Thyroid gland (tissue), 4 donors: Measurements from ENCODE around the gene P4HA1. TPM values are rescaled to one million over a fixed set of nuclear protein-coding genes. Genes with fewer than 3 reads are reported as not detected.

ENCODE experiments used
- DNase-seq, 2 donors: peaks; one replicate each; pipeline ENCODE4 v3.0.0-alpha.2; 2019
- H3K27ac ChIP-seq, 3 donors: fragments of 200-600 bp; sonication (generic); 1 replicate in 2 of 3; 2 replicates in 1 of 3; pipeline ENCODE4 v1.5.1; 2016 to 2019; ENCODE audit warnings: mild to moderate bottlenecking in 1 of 3, moderate library complexity in 1 of 3
- H3K27me3 ChIP-seq: fragments of 200-600 bp; sonication (generic); one replicate; pipeline ENCODE4 v1.5.1; 2019
- H3K36me3 ChIP-seq, 2 donors: fragments of 200-600 bp; sonication (generic); one replicate each; pipeline ENCODE4 v1.5.1; 2016 to 2019
- H3K4me1 ChIP-seq, 2 donors: fragments of 200-600 bp; sonication (generic); one replicate each; pipeline ENCODE4 v1.5.1; 2017 to 2019
- H3K4me3 ChIP-seq, 3 donors: fragments of 200-600 bp; sonication (generic); replicated peaks in 1 of 3; 1 replicate in 2 of 3; 2 replicates in 1 of 3; pipeline ENCODE4 v1.5.1; 2016; ENCODE audit warnings: mild to moderate bottlenecking in 1 of 3
- H3K9me3 ChIP-seq: fragments of 200-600 bp; sonication (generic); one replicate; pipeline ENCODE4 v1.5.1; 2017
- CTCF ChIP-seq, 6 experiments: fragments of 200-600 bp in 3 of 6; fragments of 450-650 bp in 3 of 6; sonication (generic) in 3 of 6; IDR thresholded peaks; one replicate each; pipeline ENCODE4 v1.5.1; 2016 to 2019; ENCODE audit warnings: antibody characterized with exemption in 6 of 6, mild to moderate bottlenecking in 2 of 6, inconsistent platforms in 1 of 6, moderate library complexity in 1 of 6
- POLR2A ChIP-seq, 2 donors: fragments of 450-650 bp; IDR thresholded peaks; one replicate each; pipeline ENCODE4 v1.6.1; 2017; ENCODE audit warnings: antibody characterized with exemption in 2 of 2, mild to moderate bottlenecking in 2 of 2, moderate library complexity in 1 of 2
- WGBS, 2 donors: methylation state at CpG; one replicate each; pipeline ENCODE4 v1.1.5; 2017; 5-methylcytosine and 5-hydroxymethylcytosine counted together
- intact Hi-C: fragments of 100-400 bp; cut with DNase I; formaldehyde crosslinking; loops from one replicate; pipeline ENCODE4 v1.15.1; 2023
- total RNA-seq, 4 donors: library from RNA; depleted of rRNA; stranded (reverse); fragments of >200 nt; gene quantifications; one replicate each; pipeline ENCODE4 v1.2.3, GENCODE V29; 2016

The P4HA1 gene
- total RNA-seq, 4 donors from 2014 or later = 21.8 to 29.1 (median 24.6) TPM

GRCh38 chr10:73084209-73084608 lies 12.5 kb downstream of the P4HA1 start:
- intact Hi-C loops = no loop called here
- Histone ChIP-seq H3K9me3 (no peaks in the 10 kb centered on the region), H3K4me3 (no peak overlapping the region), H3K4me1 (peaks cover 3 to 6% of the 10 kb centered on the region in 2 donors), H3K27me3 (no peaks in the 10 kb centered on the region), H3K36me3 (no peaks in the 10 kb centered on the region), H3K27ac (no peak overlapping the region)
- WGBS, 2 donors = 88 to 89% methylated on average over 5 of the region's 5 CpGs
- TF ChIP-seq CTCF (IDR thresholded peaks at IDR 0.05) (no peak), POLR2A (IDR thresholded peaks at IDR 0.05) (no peak)
- no peak for DNase-seq

- 64 to 67% methylated on average over 2 of the region's 2 CpGs for WGBS, 2 donors
- H3K9me3 ChIP-seq = no peaks in the 10 kb centered on the region
- H3K36me3 ChIP-seq = no peaks in the 10 kb centered on the region
- peaks cover 3 to 4% of the 10 kb centered on the region in 2 donors for H3K4me1 ChIP-seq
- H3K4me3 ChIP-seq = no peak overlapping the region
- no peak for TF ChIP-seq POLR2A (IDR thresholded peaks at IDR 0.05)
- no peak for TF ChIP-seq CTCF (IDR thresholded peaks at IDR 0.05)
- intact Hi-C loops = no loop called here
- no peak for DNase-seq
- H3K27me3 ChIP-seq = no peaks in the 10 kb centered on the region
- no peak overlapping the region for H3K27ac ChIP-seq
These were observed 13.4 kb downstream of the P4HA1 start for GRCh38 chr10:73083221-73083620.

- Histone ChIP-seq H3K27me3 (no peaks in the 10 kb centered on the region), H3K9me3 (no peaks in the 10 kb centered on the region), H3K36me3 (no peaks in the 10 kb centered on the region), H3K4me1 (peaks cover 10 to 16% of the 10 kb centered on the region in 2 donors), H3K4me3 (no peak overlapping the region), H3K27ac (no peak overlapping the region)
- intact Hi-C loops = no loop called here
- DNase-seq = no peak
- TF ChIP-seq POLR2A (IDR thresholded peaks at IDR 0.05) (no peak), CTCF (IDR thresholded peaks at IDR 0.05) (no peak)
- 92 to 95% methylated on average over 3 of the region's 3 CpGs for WGBS, 2 donors
These were observed 16.7 kb downstream of the P4HA1 start for GRCh38 chr10:73079779-73080541.

- no peak overlapping the region for H3K4me3 ChIP-seq
- TF ChIP-seq POLR2A (IDR thresholded peaks at IDR 0.05) (no peak), CTCF (IDR thresholded peaks at IDR 0.05) (no peak)
- peaks cover 0 to 4% of the 10 kb centered on the region in 2 donors for H3K36me3 ChIP-seq
- peaks cover 6 to 13% of the 10 kb centered on the region in 2 donors for H3K4me1 ChIP-seq
- no peaks in the 10 kb centered on the region for H3K27me3 ChIP-seq
- peak; percentile 59 to 65 for DNase-seq
- intact Hi-C loops = no loop called here
- WGBS, 2 donors = 54 to 57% methylated on average over 6 of the region's 6 CpGs
- peak overlapping the region; percentile 7 to 95 (median 75) for H3K27ac ChIP-seq
- H3K9me3 ChIP-seq = no peaks in the 10 kb centered on the region
These were observed 20.1 kb downstream of the P4HA1 start for GRCh38 chr10:73076360-73077183.

GRCh38 chr10:73075829-73076228 lies 20.8 kb downstream of the P4HA1 start:
- H3K36me3 ChIP-seq = peaks cover 0 to 8% of the 10 kb centered on the region in 2 donors
- intact Hi-C loops = no loop called here
- H3K4me1 ChIP-seq = peaks cover 6 to 13% of the 10 kb centered on the region in 2 donors
- WGBS, 2 donors = 94 to 98% methylated on average over 3 of the region's 3 CpGs
- peak overlapping the region in 1 of 3 donors; percentile 95 for H3K27ac ChIP-seq
- DNase-seq = no peak
- H3K9me3 ChIP-seq = no peaks in the 10 kb centered on the region
- H3K27me3 ChIP-seq = no peaks in the 10 kb centered on the region
- no peak overlapping the region for H3K4me3 ChIP-seq
- no peak for TF ChIP-seq CTCF (IDR thresholded peaks at IDR 0.05)
- TF ChIP-seq POLR2A (IDR thresholded peaks at IDR 0.05) = no peak
